Midbrain (tissue), 1 donor: ENCODE data around the gene BBS1.
A peak's percentile ranks its signal among the peaks of the same experiment; 100 is the strongest.
"Not testable (repeated sequence)": the region's sequence is repeated elsewhere in the genome, so short reads cannot be mapped to it uniquely, and the experiment has no call there.

ENCODE experiments used
- DNase-seq: peaks from one replicate; lab custom pipeline; 2025; lab: John Stamatoyannopoulos, UW

Gene BBS1

GRCh38 chr11:66570850-66571180 is 60.4 kb downstream of the BBS1 start:
- DNase-seq: no peak

- DNase-seq: peak; percentile 55
Observed at GRCh38 chr11:66579017-66579606, 68.7 kb downstream of the BBS1 start.

- DNase-seq: no peak
Observed at GRCh38 chr11:66580803-66581202, 70.4 kb downstream of the BBS1 start.

GRCh38 chr11:66581261-66581660 is 70.8 kb downstream of the BBS1 start:
- DNase-seq: no peak

- not testable (repeated sequence) for DNase-seq
Observed at GRCh38 chr11:66582565-66583147, 72.2 kb downstream of the BBS1 start.
